Common myeloid progenitor, CD34-positive (primary cell): ENCODE measurements around the gene RNF5.

Experiments used
- CTCF ChIA-PET: fragments of 350-600 bp; sonication (Branson Sonifier 250); formaldehyde crosslinking; loops from one replicate; lab custom pipeline; 2021; ENCODE audit warnings: antibody characterized with exemption; lab: Charles Lee
- POLR2A ChIA-PET: fragments of 350-600 bp; sonication (Branson Sonifier 250); formaldehyde crosslinking; loops from one replicate; lab custom pipeline; 2021; ENCODE audit warnings: antibody characterized with exemption; lab: Charles Lee
- DNase-seq, 3 donors: peaks; one replicate each; pipeline versions ENCODE4 v3.0.0 to v3.0.0-alpha.2; 2013
- H3K27ac ChIP-seq, 2 experiments: 1 replicate in 1 of 2; 2 replicates in 1 of 2; pipeline ENCODE4 v1.7.0; 2013; ENCODE audit warnings: inconsistent platforms in 2 of 2, low read length in 2 of 2, mild to moderate bottlenecking in 2 of 2, low read depth in 1 of 2, moderate library complexity in 1 of 2; ENCODE audit not compliant: severe bottlenecking in 2 of 2, insufficient read depth in 1 of 2, poor library complexity in 1 of 2
- H3K27me3 ChIP-seq, 5 experiments: replicated peaks in 2 of 5; 1 replicate in 3 of 5; 2 replicates in 2 of 5; pipeline versions ENCODE4 v1.6.1 to v1.7.0; 2013; ENCODE audit warnings: low read length in 4 of 5, mild to moderate bottlenecking in 2 of 5, moderate library complexity in 2 of 5, inconsistent platforms in 1 of 5; ENCODE audit not compliant: insufficient read depth in 5 of 5, control insufficient read depth in 4 of 5
- H3K36me3 ChIP-seq, 4 experiments: 1 replicate in 2 of 4; 2 replicates in 2 of 4; pipeline versions ENCODE4 v1.6.1 to v1.7.0; 2013; ENCODE audit warnings: low read length in 3 of 4, control low read depth in 1 of 4, mild to moderate bottlenecking in 1 of 4; ENCODE audit not compliant: control insufficient read depth in 4 of 4, insufficient read depth in 4 of 4
- H3K4me1 ChIP-seq, 4 experiments: 1 replicate in 3 of 4; 2 replicates in 1 of 4; pipeline versions ENCODE4 v1.6.1 to v1.7.1; 2013; ENCODE audit warnings: low read length in 3 of 4, mild to moderate bottlenecking in 3 of 4, control low read depth in 1 of 4, inconsistent platforms in 1 of 4, moderate library complexity in 1 of 4; ENCODE audit not compliant: control insufficient read depth in 4 of 4, insufficient read depth in 4 of 4; ENCODE audit errors: control extremely low read depth in 1 of 4
- H3K4me3 ChIP-seq, 7 experiments: 1 replicate in 4 of 7; 2 replicates in 3 of 7; pipeline versions ENCODE4 v1.5.1 to v1.7.0; 2013; ENCODE audit warnings: mild to moderate bottlenecking in 7 of 7, low read length in 6 of 7, moderate library complexity in 6 of 7, inconsistent platforms in 2 of 7, low read depth in 2 of 7, control low read depth in 1 of 7; ENCODE audit not compliant: insufficient read depth in 4 of 7, control insufficient read depth in 1 of 7; ENCODE audit errors: extremely low read depth in 1 of 7
- H3K9me3 ChIP-seq, 5 experiments: 1 replicate in 4 of 5; 2 replicates in 1 of 5; pipeline versions ENCODE4 v1.6.1 to v1.7.1; 2013; ENCODE audit warnings: low read length in 4 of 5, mild to moderate bottlenecking in 2 of 5, inconsistent platforms in 1 of 5, low read depth in 1 of 5, moderate library complexity in 1 of 5; ENCODE audit not compliant: control insufficient read depth in 4 of 5, insufficient read depth in 2 of 5; ENCODE audit errors: control extremely low read depth in 1 of 5
- WGBS: methylation state at CpG from one replicate; pipeline ENCODE4 v1.1.5; 2013; ENCODE audit not compliant: insufficient coverage; 5-methylcytosine and 5-hydroxymethylcytosine counted together

Gene RNF5

DNA sequence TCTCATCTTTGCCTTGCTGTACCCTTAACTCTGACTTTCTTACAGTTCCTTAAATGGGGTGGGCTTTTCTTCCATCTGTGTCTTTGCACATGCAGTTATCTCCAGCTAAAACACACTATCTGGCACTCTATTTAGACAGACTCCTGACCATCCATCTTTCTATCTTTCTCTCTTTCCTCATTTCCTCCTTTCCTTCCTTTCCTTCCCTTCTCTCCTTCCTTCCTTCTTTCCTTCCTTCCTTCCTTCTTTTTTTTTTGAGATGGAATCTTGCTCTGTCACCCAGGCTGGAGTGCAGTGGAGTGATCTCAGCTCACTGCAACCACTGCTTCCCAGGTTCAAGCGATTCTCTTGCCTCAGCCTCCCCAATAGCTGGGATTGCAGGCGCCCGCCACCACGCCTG, 37.4 kb downstream of the RNF5 start:
- Histone ChIP-seq H3K36me3 (no peaks in the 10 kb centered on the region), H3K9me3 (no peaks in the 10 kb centered on the region), H3K4me3 (no peak overlapping the region), H3K27ac (no peak overlapping the region), H3K27me3 (no peaks in the 10 kb centered on the region), H3K4me1 (peaks cover 0 to 6% (median 4%) of the 10 kb centered on the region in 4 experiments)
- no peak for DNase-seq
- WGBS = no CpG with 5 or more reads among the region's 4 CpGs
- ChIA-PET POLR2A (interaction anchor here (0.7 kb wide), 1 partner anchor 19 kb away, joined by 5 read pairs; no protein-coding TSS in a partner anchor), CTCF (interaction anchor here (1.5 kb wide), 1 partner anchor 12 kb away, joined by 4 read pairs; no protein-coding TSS in a partner anchor)

GRCh38 chr6:32216285-32216684, 38.1 kb downstream of the RNF5 start:
- Histone ChIP-seq H3K27ac (no peak overlapping the region), H3K4me3 (no peak overlapping the region), H3K27me3 (no peaks in the 10 kb centered on the region), H3K36me3 (no peaks in the 10 kb centered on the region), H3K4me1 (peaks cover 0 to 6% (median 4%) of the 10 kb centered on the region in 4 experiments), H3K9me3 (no peaks in the 10 kb centered on the region)
- ChIA-PET POLR2A (no interaction called here), CTCF (interaction anchor here (1.5 kb wide), 1 partner anchor 13 kb away, joined by 4 read pairs; no protein-coding TSS in a partner anchor)
- WGBS = 88% methylated on average over 10 of the region's 10 CpGs
- DNase-seq = no peak

DNA sequence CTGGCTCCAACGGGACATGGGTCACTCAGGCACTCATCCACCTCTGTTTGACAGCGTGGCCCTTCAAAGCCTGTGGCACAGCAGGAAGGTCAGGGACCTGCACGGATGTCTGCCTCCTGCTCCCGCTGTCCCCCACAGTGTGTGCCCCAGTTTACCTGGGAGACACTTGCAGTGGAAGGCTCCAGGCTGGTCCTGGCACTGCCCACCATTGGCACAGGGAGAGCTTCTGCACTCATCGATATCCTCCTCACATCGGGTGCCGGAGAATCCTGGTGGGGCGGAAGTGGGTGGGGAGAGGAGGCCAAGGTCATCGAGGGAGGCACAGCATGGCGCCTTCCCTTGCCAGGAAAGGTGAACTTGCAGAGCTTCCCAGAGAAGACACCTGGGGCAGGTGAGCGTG, 38.8 kb downstream of the RNF5 start:
- CTCF ChIA-PET = no interaction called here
- no peak for DNase-seq
- Histone ChIP-seq H3K27ac (no peak overlapping the region), H3K4me1 (peaks cover 0 to 6% (median 4%) of the 10 kb centered on the region in 4 experiments), H3K36me3 (no peaks in the 10 kb centered on the region), H3K9me3 (no peaks in the 10 kb centered on the region), H3K27me3 (no peaks in the 10 kb centered on the region), H3K4me3 (no peak overlapping the region)
- POLR2A ChIA-PET = no interaction called here
- WGBS = 97% methylated on average over 9 of the region's 11 CpGs

GRCh38 chr6:32218167-32218566, 40.0 kb downstream of the RNF5 start:
- no peaks in the 10 kb centered on the region for H3K9me3 ChIP-seq
- ChIA-PET POLR2A (interaction anchor here (1.2 kb wide), 1 partner anchor 9 kb away, joined by 3 read pairs; no protein-coding TSS in a partner anchor), CTCF (no interaction called here)
- 100% methylated on average over 6 of the region's 7 CpGs for WGBS
- no peaks in the 10 kb centered on the region for H3K27me3 ChIP-seq
- H3K27ac ChIP-seq = no peak overlapping the region
- H3K4me3 ChIP-seq = no peak overlapping the region
- no peaks in the 10 kb centered on the region for H3K36me3 ChIP-seq
- DNase-seq = no peak
- H3K4me1 ChIP-seq = peaks cover 0 to 6% (median 4%) of the 10 kb centered on the region in 4 experiments

DNA sequence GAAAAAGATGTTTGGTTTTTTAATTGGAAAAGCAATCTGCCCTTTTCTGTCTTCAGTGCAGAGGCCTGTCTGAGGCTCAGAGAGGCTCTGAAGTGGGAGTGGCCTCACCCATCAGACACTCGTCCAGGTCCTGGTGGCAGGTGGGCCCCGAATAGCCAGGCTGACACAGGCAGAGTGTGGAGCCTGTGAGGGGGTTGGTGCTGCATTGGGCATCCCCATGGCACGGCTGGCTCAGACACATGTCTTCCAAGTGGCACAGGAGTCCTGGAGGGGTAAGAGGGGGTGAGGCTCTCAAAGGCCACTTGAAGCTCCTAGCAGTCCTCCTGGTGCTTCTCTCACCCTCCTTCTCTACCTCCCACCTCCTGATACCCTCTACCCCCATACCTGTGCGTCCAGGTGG, 41.8 kb downstream of the RNF5 start:
- Histone ChIP-seq H3K27ac (no peak overlapping the region), H3K36me3 (no peaks in the 10 kb centered on the region), H3K4me1 (peaks cover 0 to 4% (median 2%) of the 10 kb centered on the region in 4 experiments), H3K9me3 (no peaks in the 10 kb centered on the region), H3K27me3 (no peaks in the 10 kb centered on the region), H3K4me3 (no peak overlapping the region)
- WGBS = 94% methylated on average over 2 of the region's 4 CpGs
- CTCF ChIA-PET = no interaction called here
- POLR2A ChIA-PET = no interaction called here
- DNase-seq = no peak

DNA sequence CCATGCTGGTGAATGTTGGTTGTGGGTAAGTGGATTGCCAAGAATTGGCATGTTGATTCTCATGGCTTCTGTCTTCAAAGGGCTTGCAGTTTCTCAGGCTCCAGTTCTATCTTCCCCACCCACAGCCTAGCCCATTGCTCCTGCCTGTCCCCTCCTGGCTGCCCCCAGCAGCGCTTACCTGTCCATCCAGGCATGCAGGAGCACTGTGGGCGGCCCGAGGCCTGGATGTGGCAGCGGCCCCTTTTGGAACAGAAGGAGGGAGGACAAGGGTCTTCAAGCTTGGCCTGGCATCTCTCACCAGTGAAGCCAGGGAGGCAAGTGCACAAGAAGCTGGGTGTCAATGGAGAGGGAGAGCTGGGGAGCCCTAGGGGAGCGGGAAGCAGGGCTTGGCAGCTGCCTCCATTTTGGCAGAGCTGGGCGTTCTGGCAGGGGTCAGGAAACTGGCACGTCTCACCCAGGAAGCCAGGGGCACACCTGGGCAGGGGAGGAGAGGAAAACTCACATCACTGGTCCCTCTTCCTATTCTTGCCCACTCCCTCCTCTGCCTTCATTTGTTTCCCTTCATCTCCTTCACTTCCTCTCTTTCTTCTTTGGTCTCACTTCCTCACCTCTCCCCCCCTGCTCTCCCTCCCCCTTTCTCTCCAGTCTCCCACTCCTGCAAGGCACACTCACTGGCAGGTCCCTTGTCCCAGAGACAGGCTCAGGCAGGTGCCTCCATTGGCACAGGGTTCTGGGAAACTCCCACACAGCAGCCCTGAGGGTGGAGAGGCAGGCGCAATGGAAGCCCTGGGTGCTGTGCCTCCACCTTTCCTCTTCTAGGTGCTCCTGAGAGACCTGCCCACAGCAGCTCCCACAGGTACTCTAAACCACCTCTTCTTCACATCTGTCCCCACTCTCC, 44.4 kb downstream of the RNF5 start:
- ChIA-PET POLR2A (no interaction called here), CTCF (interaction anchor here (1.7 kb wide), 1 partner anchor 26 kb away, joined by 3 read pairs; no protein-coding TSS in a partner anchor)
- no peak overlapping the region for H3K27ac ChIP-seq
- DNase-seq = no peak
- H3K27me3 ChIP-seq = no peaks in the 10 kb centered on the region
- no peaks in the 10 kb centered on the region for H3K36me3 ChIP-seq
- H3K4me3 ChIP-seq = no peak overlapping the region
- peaks cover 0 to 9% (median 6%) of the 10 kb centered on the region in 4 experiments for H3K4me1 ChIP-seq
- 88% methylated on average over 7 of the region's 8 CpGs for WGBS
- H3K9me3 ChIP-seq = no peaks in the 10 kb centered on the region
